ENCODE measurements around the gene ACAA2. TPM values are rescaled to one million over a fixed set of nuclear protein-coding genes. Genes with fewer than 3 reads are reported as not detected.

Gene ACAA2, protein sequence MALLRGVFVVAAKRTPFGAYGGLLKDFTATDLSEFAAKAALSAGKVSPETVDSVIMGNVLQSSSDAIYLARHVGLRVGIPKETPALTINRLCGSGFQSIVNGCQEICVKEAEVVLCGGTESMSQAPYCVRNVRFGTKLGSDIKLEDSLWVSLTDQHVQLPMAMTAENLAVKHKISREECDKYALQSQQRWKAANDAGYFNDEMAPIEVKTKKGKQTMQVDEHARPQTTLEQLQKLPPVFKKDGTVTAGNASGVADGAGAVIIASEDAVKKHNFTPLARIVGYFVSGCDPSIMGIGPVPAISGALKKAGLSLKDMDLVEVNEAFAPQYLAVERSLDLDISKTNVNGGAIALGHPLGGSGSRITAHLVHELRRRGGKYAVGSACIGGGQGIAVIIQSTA
- polyA plus RNA-seq (2012; ENCODE audit: insufficient read depth, insufficient read length, low read depth): 23.2 TPM

DNA sequence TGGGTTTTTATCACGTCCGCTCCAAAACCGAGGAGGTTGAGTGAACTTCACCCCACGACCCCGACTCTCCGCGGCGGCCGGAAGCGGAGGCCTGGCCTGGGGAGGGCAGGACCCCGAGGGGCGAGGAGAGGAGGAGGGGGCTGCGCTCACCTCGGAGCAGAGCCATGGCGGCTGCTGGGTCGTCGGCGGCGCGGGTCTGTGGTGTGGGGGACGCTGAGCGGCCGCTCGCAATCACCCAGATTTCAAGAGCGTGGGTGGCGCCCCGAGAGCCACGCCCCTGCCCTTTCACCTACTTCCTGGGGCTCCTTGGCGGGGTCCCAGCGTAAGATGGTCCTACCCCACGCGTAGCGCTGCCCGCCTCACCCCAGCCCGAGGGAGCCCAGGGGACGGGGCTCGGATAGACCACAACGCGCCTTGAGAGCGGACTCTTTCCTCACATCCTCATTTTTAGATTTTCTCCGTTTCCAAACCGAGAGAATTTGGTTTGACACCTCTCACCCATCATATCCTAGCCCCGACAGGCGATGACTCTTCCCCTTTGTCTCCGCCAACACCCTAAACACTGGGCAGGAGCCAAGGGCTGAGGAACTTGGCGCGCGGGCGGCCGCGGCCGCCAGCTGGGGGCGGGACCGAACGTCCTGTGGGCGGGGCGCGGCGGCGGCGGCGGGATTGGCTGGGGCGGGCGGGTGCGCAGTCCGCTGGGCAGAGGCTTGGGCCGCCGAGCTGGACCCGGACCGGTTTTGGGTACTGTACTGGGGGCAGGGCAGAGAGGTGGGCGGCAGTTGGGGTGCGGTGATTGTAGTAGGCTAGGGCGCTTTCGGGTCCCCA lies at the start of gene ACAA2:
TSS of gene ACAA2 (minus strand) at position 215 of the 828 bp plus-strand sequence. CDS start at position 166, 49 bp downstream.
- Histone ChIP-seq H3K36me3 (no peaks in the 10 kb centered on the region), H3K4me3 (ENCODE audit: low read depth, low read length) (peak within 1 kb of the TSS; percentile 80), H3K9me3 (no peaks in the 10 kb centered on the region), H3K27me3 (no peaks in the 10 kb centered on the region), H3K4me1 (no peaks in the 10 kb centered on the region)
- TF ChIP-seq CTCF (IDR thresholded peaks at IDR 0.05; ENCODE audit: low read depth, low read length): no peak
- DNase-seq: peak; percentile 73

DNA sequence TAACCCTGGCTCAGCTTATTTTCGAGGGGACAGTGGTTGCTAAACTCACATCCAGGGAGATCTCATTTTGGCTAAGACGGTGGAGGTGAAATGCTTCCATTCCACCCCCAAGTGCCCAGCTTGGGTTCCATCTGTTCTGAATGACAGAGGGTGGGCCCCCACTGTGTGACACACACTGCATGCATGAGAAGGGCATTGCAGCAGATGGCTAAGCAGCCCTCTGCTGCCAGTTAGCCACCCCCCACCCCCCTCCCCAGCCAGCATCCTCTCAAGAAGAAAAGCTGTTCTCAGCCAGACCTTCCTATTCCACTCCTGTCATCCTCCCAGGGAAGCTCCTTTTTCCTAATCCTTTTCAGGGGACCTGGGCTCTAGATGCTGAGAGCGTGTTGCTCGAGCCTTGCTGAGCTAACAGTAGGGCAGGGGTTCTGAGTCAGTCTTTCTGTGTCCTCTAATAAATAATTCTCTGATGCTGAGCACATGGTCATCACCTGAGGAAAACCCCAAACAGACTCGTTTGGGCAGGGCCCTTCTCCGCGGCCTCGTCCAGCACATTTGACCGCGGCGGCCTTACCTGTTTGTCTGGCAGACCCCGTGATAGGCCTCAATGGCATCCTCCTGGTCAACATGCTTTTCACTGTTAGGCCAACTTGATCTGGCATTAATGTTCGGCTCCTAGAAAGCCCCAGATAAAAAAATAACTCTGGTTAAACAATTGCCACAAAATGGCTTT lies 49.5 kb upstream of the ACAA2 start:
- TF ChIP-seq CTCF (IDR thresholded peaks at IDR 0.05; ENCODE audit: low read depth, low read length): no peak
- Histone ChIP-seq H3K4me3 (ENCODE audit: low read depth, low read length) (no peak overlapping the region), H3K9me3 (no peaks in the 10 kb centered on the region), H3K36me3 (no peaks in the 10 kb centered on the region), H3K27me3 (no peaks in the 10 kb centered on the region), H3K4me1 (no peaks in the 10 kb centered on the region)
- DNase-seq: no peak

- no peak for DNase-seq
- Histone ChIP-seq H3K36me3 (no peaks in the 10 kb centered on the region), H3K9me3 (no peaks in the 10 kb centered on the region), H3K4me1 (no peaks in the 10 kb centered on the region), H3K27me3 (no peaks in the 10 kb centered on the region), H3K4me3 (ENCODE audit: low read depth, low read length) (no peak overlapping the region)
- TF ChIP-seq CTCF (IDR thresholded peaks at IDR 0.05; ENCODE audit: low read depth, low read length): peak; percentile 36
Measured at GRCh38 chr18:49861659-49862058, 48.3 kb upstream of the ACAA2 start.

DNA sequence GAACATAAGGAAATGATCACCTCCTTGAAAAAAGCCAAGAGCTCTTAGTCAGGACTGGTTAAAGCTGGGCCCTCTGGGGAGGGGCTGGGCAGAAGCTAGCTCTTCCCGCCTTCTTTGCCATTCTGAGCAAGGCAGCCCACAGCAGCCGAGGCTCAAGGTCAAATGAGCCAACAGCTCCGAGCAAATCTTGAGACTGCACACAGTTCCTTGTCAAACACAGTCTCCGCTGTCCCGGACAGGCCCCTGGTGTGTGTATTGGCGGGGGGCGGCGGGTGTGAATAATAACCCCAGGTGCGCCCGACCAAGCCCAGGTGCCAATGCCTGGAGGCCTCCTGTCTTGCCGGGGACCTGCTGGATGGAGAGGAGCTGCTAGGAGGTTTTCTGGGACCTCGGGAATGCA lies 46.4 kb upstream of the ACAA2 start:
- DNase-seq: no peak
- TF ChIP-seq CTCF (IDR thresholded peaks at IDR 0.05; ENCODE audit: low read depth, low read length): no peak

GRCh38 chr18:49859021-49859359 lies 45.7 kb upstream of the ACAA2 start:
- TF ChIP-seq CTCF (IDR thresholded peaks at IDR 0.05; ENCODE audit: low read depth, low read length): no peak
- no peaks in the 10 kb centered on the region for H3K27me3 ChIP-seq
- H3K4me3 ChIP-seq (ENCODE audit: low read depth, low read length): no peak overlapping the region

More for the DNA sequence above, 46.4 kb upstream of the ACAA2 start:
- Histone ChIP-seq H3K27me3 (no peaks in the 10 kb centered on the region), H3K36me3 (no peaks in the 10 kb centered on the region), H3K4me1 (no peaks in the 10 kb centered on the region), H3K4me3 (ENCODE audit: low read depth, low read length) (no peak overlapping the region), H3K9me3 (no peaks in the 10 kb centered on the region)

More at GRCh38 chr18:49859021-49859359, 45.7 kb upstream of the ACAA2 start:
- no peak for DNase-seq
- Histone ChIP-seq H3K4me1 (no peaks in the 10 kb centered on the region), H3K9me3 (no peaks in the 10 kb centered on the region), H3K36me3 (no peaks in the 10 kb centered on the region)

Data from BE2C (cell line).